ENCODE measurements around the gene SCAPER. TPM values are rescaled to one million over a fixed set of nuclear protein-coding genes. Genes with fewer than 3 reads are reported as not detected.

The SCAPER gene
- total and polyA plus RNA-seq, 10 of the 15 experiments (the other 5 are each of a cell fraction or from before 2014, with no cell fraction given): 1.0 to 7.7 (median 3.9) TPM

GRCh38 chr15:76299786-76300185 lies 605.4 kb downstream of the SCAPER start (continued):
- TF ChIP-seq REST (IDR thresholded peaks at IDR 0.05; ENCODE audit: low read depth, low read length): no peak
- TF ChIP-seq POLR2AphosphoS5 (IDR thresholded peaks at IDR 0.05; ENCODE audit: low read length): no peak

- Histone ChIP-seq H2AFZ (ENCODE audit: control insufficient read depth, low read depth, low read length) (no peak overlapping the region), H3K4me2 (ENCODE audit: control insufficient read depth, insufficient read depth) (no peak overlapping the region), H3K79me2 (ENCODE audit: control insufficient read depth, insufficient read depth, low read length) (peaks cover 77% of the 10 kb centered on the region), H3K9me3 (replicated peaks; ENCODE audit: control insufficient read depth, insufficient read depth, low read length) (no peaks in the 10 kb centered on the region; the same call in 2 of the 3 replicates), H3K4me3 (no peak overlapping the region), H3K36me3 (ENCODE audit: control insufficient read depth in 2 of 2, insufficient read depth in 2 of 2, low read length in 1 of 2) (peaks cover 0 to 7% of the 10 kb centered on the region in 2 experiments; a peak in 1 of 4 replicates), H4K20me1 (ENCODE audit: control insufficient read depth, insufficient read depth) (peaks cover 3% of the 10 kb centered on the region; the same call in 1 of the 2 replicates), H3K27ac (ENCODE audit: control insufficient read depth, insufficient read depth) (no peak overlapping the region), H3K4me1 (ENCODE audit: control insufficient read depth, insufficient read depth, low read length) (peaks cover 6% of the 10 kb centered on the region), H3K27me3 (replicated peaks in 1 of 2; ENCODE audit: control insufficient read depth in 2 of 2, insufficient read depth in 2 of 2, low read length in 1 of 2) (no peaks in the 10 kb centered on the region), H3K9ac (ENCODE audit: control insufficient read depth, insufficient read depth, low read length) (no peak overlapping the region)
- intact Hi-C loops (cut with micrococcal nuclease; ENCODE audit: unreplicated experiment): no loop called here
- no TSS peak for BruUV-seq (replicated peaks)
- ChIA-PET RAD21 (ENCODE audit: unreplicated experiment) (no interaction called here), POLR2A (no interaction called here), SMC1A (ENCODE audit: uncharacterized antibody, unreplicated experiment) (interaction anchor here (1.1 to 2.6 kb wide), 4 partner anchors 8 to 11 kb away, joined by 3 to 12 read pairs (median 8); no protein-coding TSS in a partner anchor), CTCF (no interaction called here)
- WGBS (ENCODE audit: insufficient coverage, insufficient replicate concordance, low lambda C conversion rate, missing lambda C conversion rate): 47% methylated on average over 3 of the region's 3 CpGs
- ATAC-seq (peak; percentile 51; the same call in 2 of the 3 replicates), DNase-seq (ENCODE audit: low read depth, low spot score) (no peak), FAIRE-seq (no peak)
- in situ Hi-C loops (cut with MboI): no loop called here
- TF ChIP-seq CBX3 (IDR thresholded peaks at IDR 0.05; ENCODE audit: borderline replicate concordance, low read depth) (no peak), ZNF24 (IDR thresholded peaks at IDR 0.05) (no peak), MYB (IDR thresholded peaks at IDR 0.05; ENCODE audit: borderline replicate concordance, low read depth, low read length) (no peak), BCLAF1 (IDR thresholded peaks at IDR 0.05) (no peak), SP1 (IDR thresholded peaks at IDR 0.05; ENCODE audit: low read depth, low read length) (no peak), ESRRA (IDR thresholded peaks at IDR 0.05; ENCODE audit: low read length) (no peak), CREB1 (IDR thresholded peaks at IDR 0.05; ENCODE audit: low read depth) (no peak), SUZ12 (IDR thresholded peaks at IDR 0.05; ENCODE audit: unreplicated experiment) (no peak), ZBTB4 (CRISPR knock-in tag; IDR thresholded peaks at IDR 0.05) (no peak), TARDBP (IDR thresholded peaks at IDR 0.05; ENCODE audit: borderline replicate concordance) (no peak), RAD21 (IDR thresholded peaks at IDR 0.05; ENCODE audit: insufficient read depth, low read depth, low read length) (no peak), NBN (IDR thresholded peaks at IDR 0.05) (no peak), HDGF (IDR thresholded peaks at IDR 0.05) (no peak)
These were observed 606.2 kb downstream of the SCAPER start for GRCh38 chr15:76298986-76299385.

Measured in GM12878 (cell line).